ENCODE results near the gene DLX3.

Gene DLX3

DNA sequence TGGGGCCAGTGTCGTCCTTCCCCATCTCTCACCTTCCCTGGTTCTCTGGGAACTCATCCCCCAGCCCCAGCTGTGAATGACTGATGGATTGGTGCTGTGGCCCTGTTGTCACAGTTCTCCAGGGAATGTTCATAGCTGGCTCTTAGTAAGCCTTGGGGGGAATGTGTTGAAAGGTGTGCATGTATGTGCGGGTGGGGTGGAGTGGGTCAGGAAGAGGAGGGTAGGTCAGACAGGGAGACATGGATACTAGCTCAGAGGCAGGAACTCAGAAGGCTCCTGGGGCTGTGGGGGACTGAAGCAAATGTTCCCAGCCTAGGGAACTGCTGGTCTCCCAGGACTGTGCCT lies 21.8 kb downstream of the DLX3 start:
- Mint-ChIP-seq H3K27me3 (peaks cover 94% of the 10 kb centered on the region), H3K27ac (no peak overlapping the region), H3K36me3 (no peaks in the 10 kb centered on the region), H3K4me3 (no peak overlapping the region), H3K9me3 (no peaks in the 10 kb centered on the region), H3K4me1 (peaks cover 39% of the 10 kb centered on the region)
- ATAC-seq = no peak

DNA sequence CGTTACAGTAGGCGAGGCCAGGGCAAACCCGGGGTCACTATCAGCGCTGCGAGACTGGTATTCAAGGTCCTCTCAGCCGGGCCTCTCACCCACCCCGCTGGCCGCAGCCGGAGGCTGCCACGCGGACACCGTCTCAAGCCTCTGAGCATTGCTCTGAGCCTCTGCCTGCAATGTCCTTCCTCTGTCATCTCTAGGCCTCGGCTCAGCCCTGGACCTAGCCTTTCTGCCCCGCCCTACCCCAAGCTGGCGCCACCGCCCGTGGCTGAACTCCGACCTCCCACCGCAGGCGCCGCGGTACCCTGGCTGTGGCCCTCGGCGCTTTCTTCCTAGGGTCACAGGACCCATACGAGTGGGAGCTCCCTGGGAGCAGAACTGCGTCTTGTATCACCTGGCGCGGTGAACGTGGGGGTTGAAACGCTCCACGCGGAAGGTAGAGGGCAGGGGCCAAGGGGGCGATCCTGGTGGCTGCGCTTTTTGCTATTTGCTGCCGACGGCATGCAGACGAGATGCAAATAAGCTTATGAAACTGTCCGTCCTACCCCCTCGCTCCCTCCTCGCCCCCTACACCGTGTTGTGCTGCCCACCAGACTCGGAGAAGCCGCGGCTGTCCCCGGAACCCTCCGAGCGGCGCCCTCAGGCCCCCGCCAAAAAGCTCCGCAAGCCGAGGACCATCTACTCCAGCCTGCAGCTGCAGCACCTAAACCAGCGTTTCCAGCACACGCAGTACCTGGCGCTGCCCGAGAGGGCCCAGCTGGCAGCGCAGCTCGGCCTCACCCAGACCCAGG lies 22.3 kb downstream of the DLX3 start:
- H3K27ac Mint-ChIP-seq = no peak overlapping the region

DNA sequence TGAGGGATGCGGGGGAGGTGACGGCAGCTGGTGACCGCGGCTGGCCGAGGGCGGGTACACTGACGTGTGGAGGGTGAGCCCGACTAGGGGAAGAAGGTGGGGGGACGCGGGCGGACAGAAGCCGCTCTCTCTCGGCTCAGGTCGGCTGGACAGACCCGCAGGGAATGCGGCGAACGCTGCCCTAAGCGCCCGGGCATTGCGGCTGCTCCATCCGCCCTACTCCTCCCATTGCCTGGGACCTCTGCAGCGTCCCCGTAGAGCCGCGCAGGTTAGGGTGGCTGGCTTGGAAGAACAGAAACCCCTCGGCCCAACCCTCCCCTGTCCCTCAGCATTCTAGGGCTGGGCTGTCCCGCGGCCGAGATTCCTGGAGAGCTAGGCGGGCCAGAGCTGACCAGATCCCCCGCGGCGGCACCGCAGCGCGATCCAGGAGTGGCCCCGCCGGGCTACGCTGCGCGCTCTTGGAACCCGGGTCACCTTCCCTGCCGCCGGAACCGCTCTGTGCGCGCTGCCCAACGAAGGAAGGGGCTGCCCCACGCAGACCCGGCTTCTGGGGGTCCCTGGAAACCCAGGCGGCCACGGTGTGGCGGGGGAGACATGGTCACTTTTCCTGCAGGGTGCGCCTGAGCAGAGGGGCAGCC lies 23.1 kb downstream of the DLX3 start:
- Mint-ChIP-seq H3K27me3 (peaks cover 92% of the 10 kb centered on the region), H3K4me1 (peaks cover 39% of the 10 kb centered on the region), H3K4me3 (no peak overlapping the region), H3K9me3 (no peaks in the 10 kb centered on the region), H3K27ac (no peak overlapping the region), H3K36me3 (no peaks in the 10 kb centered on the region)
- no peak for ATAC-seq

More for the DNA sequence above, 22.3 kb downstream of the DLX3 start:
- no peak overlapping the region for H3K4me3 Mint-ChIP-seq
- peaks cover 39% of the 10 kb centered on the region for H3K4me1 Mint-ChIP-seq
- no peaks in the 10 kb centered on the region for H3K36me3 Mint-ChIP-seq
- H3K9me3 Mint-ChIP-seq = no peaks in the 10 kb centered on the region
- H3K27me3 Mint-ChIP-seq = peaks cover 92% of the 10 kb centered on the region
- no peak for ATAC-seq

DNA sequence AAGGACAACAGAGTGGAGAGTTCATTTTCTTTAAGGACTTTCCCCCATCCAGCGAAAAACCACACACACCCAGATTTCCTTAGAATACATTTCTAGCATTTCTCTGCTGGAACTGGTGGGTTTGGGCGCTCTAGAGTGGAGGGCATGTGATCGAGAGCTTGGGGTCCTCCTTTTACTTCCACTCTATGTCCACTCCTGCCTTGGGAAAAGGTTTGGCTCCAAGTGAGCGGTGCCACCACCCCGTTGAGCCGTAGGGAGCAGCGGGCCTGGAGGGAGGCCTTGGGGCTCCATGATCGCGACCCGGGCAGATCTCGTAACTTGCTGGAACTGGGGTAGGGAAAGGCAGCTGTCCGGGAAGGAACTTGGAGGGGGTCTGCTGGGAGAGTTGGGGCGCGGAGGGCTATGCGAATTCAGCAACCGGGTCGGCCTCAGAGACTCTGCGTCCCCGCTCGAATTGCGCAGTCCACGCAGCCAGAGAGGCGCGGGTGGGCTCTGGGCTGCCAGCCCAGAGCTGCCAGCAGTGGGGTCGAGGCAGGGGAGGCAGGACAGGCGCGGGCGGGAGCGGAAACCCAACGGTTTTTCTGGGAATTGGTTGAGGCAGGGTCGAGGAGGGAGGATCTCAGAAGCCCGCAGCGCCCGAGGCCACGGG lies 23.7 kb downstream of the DLX3 start:
- Mint-ChIP-seq H3K9me3 (no peaks in the 10 kb centered on the region), H3K4me3 (no peak overlapping the region), H3K36me3 (no peaks in the 10 kb centered on the region), H3K27ac (no peak overlapping the region), H3K4me1 (peaks cover 39% of the 10 kb centered on the region), H3K27me3 (peaks cover 93% of the 10 kb centered on the region)
- ATAC-seq = no peak

DNA sequence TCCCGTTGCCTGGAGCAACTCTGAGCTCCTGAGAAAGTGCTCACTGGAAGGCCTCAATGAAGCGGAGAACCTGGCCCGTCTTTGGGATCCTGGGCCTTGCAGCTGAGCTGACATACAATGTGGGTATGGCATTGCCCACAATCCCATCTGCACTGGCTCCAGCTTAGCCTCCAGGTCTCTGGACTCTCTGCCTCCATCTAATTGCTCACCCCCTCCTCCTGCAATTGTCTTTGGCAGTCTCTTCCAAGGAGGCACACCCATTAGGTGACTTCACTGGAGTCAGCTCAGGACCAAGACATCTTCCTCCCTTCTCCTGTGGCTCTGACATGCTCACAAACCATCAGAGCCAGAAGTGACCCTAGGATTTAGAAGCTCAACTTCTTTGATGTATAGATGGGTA lies 24.5 kb downstream of the DLX3 start:
- peaks cover 47% of the 10 kb centered on the region for H3K4me1 Mint-ChIP-seq
- no peak for ATAC-seq
- H3K27ac Mint-ChIP-seq = no peak overlapping the region
- no peaks in the 10 kb centered on the region for H3K36me3 Mint-ChIP-seq
- H3K9me3 Mint-ChIP-seq = no peaks in the 10 kb centered on the region
- H3K27me3 Mint-ChIP-seq = peaks cover 93% of the 10 kb centered on the region
- H3K4me3 Mint-ChIP-seq = peak overlapping the region; percentile 88

DNA sequence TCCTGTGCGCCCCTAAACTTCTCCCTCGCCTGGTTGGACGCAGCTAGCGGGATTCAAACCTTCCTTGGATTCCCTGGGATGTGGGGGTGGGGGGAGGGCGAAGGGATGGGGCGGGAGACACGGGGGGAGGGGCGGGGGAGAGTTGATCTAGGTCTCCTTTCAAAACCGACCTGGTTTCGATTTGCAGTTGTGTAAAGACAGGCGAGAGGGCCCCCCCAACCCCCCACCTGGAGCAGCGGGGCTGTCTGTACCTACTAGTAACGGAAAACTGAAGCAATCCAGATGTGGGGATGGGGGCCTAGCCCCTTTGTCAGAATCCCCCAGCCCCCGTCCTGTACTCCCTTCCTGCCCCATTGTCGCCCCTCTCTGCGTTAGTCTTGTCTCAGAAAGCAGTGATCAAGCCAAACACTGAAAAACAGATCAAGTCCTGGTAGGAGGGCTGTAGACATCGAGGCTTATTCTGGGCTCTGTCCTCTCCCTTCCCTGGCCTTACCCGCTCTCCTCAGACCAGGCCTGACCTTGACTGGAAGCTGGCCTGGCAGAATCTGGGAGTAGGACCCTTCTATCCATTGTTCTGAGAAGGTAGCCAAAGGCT lies 25.1 kb downstream of the DLX3 start:
- Mint-ChIP-seq H3K4me3 (peak overlapping the region; percentile 88), H3K27me3 (peaks cover 93% of the 10 kb centered on the region), H3K4me1 (peaks cover 53% of the 10 kb centered on the region), H3K36me3 (no peaks in the 10 kb centered on the region), H3K9me3 (no peaks in the 10 kb centered on the region), H3K27ac (peak overlapping the region; percentile 72)
- no peak for ATAC-seq

DNA sequence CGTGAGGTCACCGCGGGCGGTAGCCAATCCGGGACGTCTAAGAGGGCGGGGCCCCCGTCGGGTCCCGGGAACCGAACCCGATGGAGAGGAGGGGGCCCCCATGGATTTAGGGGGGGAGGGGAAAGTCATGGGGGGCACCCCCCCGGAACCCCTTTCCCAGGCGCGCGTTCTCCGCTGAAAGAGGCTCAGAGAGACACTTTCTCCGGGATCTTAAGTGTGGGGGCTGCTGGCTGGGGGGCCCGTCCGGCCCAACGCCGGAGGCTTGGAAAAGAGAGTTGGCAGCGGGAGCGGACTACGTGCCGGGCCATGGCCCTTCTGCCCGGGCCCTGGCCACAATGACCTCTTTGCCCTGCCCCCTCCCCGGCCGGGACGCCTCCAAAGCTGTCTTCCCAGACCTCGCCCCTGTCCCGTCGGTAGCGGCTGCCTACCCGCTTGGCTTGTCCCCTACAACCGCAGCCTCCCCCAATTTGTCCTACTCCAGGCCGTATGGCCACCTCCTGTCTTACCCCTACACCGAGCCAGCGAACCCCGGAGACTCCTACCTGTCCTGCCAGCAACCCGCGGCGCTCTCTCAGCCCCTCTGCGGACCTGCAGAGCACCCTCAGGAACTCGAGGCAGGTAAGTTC lies 25.8 kb downstream of the DLX3 start, which contains the start of gene DLX4:
DLX4 (plus strand) TSS at position 57 of the 626 bp plus-strand sequence; CDS start at position 336, 279 bp downstream.
- H3K4me1 Mint-ChIP-seq = peaks cover 60% of the 10 kb centered on the region
- H3K27me3 Mint-ChIP-seq = peaks cover 93% of the 10 kb centered on the region
- no peaks in the 10 kb centered on the region for H3K36me3 Mint-ChIP-seq
- no peaks in the 10 kb centered on the region for H3K9me3 Mint-ChIP-seq
- peak within 1 kb of the TSS; percentile 72 for H3K27ac Mint-ChIP-seq
- ATAC-seq = no peak
- H3K4me3 Mint-ChIP-seq = peak within 1 kb of the TSS; percentile 88

DNA sequence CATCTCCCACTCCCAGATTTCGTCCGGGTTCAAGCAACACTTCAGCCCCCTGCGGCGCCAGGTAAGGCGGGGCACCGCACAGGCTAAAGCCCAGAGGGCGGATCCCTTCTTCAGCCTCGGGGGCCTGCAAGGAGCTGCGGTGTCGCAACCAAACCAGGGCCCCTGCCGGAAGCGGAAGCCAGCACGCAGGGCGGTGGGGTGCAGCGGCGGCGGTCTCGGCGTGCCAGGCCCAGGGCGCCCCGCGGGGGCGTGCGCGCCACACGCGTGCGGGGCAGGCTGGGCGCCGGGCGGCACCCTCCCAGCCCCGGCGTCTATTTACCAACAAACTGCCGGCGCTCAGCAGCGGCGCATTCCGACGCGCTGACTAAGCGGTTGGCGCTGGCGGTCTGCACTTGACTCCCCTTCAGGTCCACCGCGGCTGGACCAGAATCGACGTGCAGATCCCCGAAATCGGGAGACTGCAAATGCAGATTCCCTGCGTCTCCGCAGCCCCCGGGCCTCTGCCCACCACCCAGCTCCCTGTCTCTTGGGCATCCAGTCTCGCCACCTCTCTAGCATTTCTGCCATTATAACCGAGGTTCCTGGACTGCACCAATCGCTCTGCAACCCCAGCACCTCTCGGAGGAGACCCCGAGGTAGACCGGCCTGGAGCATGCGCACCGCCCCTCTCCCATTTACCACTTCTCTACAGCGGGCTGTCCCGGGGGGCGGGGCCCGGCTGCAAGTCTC lies 26.5 kb downstream of the DLX3 start:
- peaks cover 93% of the 10 kb centered on the region for H3K27me3 Mint-ChIP-seq
- H3K4me1 Mint-ChIP-seq = peaks cover 66% of the 10 kb centered on the region
- ATAC-seq = peak; percentile 84
- no peaks in the 10 kb centered on the region for H3K36me3 Mint-ChIP-seq
- peak overlapping the region; percentile 72 for H3K27ac Mint-ChIP-seq
- H3K9me3 Mint-ChIP-seq = no peaks in the 10 kb centered on the region
- H3K4me3 Mint-ChIP-seq = peak overlapping the region; percentile 88

DNA sequence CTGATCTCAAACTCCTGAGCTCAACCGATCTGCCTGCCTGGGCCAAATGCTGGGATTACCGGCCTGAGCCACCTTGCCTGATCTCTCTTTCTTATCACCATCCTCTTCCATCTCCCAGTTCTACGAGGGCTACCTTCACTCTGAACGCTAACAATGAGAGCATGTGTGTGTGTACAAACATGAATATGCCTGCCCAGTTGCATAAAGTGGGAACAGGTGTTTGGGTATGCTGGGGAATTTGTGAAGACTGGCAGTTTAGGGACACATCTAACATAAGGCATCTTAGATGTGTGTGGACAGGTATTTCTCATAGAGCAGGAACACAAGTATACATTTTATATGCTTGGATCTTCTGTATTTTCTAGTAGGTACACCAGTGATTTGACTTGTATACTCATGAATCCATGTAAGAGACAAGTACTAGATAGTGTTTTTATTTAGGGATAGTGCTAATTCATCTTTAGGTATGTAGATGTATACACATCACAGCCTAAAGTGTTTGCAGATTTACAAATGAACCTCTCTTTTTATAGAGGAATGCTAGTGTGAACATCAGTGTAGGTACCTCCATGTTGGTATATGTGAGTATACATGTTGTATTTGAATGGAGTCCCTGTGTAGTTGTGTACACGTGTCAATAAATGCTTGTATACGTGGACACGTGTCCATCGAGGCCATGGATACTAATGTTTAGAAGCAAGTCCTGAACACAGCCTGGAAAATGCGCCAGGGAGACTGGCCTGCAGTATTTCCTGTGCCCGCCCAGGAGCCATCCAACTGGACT lies 27.2 kb downstream of the DLX3 start:
- peaks cover 93% of the 10 kb centered on the region for H3K27me3 Mint-ChIP-seq
- H3K27ac Mint-ChIP-seq = no peak overlapping the region
- no peak for ATAC-seq
- H3K36me3 Mint-ChIP-seq = no peaks in the 10 kb centered on the region
- peaks cover 70% of the 10 kb centered on the region for H3K4me1 Mint-ChIP-seq
- no peaks in the 10 kb centered on the region for H3K9me3 Mint-ChIP-seq
- H3K4me3 Mint-ChIP-seq = peak overlapping the region; percentile 40

DNA sequence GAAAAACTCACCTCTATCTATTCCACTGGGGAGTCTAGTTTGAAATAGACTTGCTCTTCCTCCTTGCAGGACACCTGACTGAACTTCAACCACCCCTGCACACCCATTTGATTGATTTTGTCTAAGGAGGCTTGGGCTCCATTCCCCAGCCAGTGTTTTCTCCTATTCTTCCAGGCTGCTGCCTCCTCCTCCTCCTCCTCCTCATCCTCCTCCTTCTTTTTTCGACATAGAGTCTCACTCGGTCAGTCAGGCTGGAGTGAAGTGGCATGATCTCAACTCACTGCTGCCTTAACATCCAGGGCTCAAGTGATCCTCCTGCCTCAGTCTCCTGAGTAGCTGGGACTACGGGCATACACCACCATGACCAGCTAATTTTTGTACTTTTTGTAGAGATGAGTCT lies 27.8 kb downstream of the DLX3 start:
- Mint-ChIP-seq H3K9me3 (no peaks in the 10 kb centered on the region), H3K27me3 (peaks cover 93% of the 10 kb centered on the region), H3K4me1 (peaks cover 64% of the 10 kb centered on the region), H3K36me3 (no peaks in the 10 kb centered on the region), H3K4me3 (no peak overlapping the region), H3K27ac (no peak overlapping the region)
- ATAC-seq = no peak

DNA sequence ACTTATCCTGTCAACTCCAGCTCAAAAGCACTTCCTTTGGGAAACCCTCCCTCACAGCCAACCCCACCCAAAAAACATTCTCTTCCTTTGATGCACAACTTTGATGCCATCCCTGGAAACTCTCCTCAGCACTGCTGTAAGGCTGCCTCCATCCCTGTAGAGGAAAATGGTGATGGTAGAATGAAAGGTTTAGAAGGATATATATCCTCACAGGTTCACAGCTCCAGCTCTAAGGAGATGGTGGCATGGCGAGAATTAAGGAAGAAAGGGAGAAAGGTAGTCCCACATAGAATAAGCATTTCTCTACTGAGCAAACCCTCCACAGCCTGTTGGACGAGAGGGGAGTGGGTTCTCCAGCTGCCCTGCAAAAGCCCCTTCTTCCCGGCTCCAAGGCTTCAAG lies 28.3 kb downstream of the DLX3 start:
- Mint-ChIP-seq H3K27me3 (peaks cover 93% of the 10 kb centered on the region), H3K9me3 (no peaks in the 10 kb centered on the region), H3K4me1 (peaks cover 63% of the 10 kb centered on the region), H3K27ac (no peak overlapping the region), H3K36me3 (no peaks in the 10 kb centered on the region), H3K4me3 (no peak overlapping the region)
- ATAC-seq = no peak

DNA sequence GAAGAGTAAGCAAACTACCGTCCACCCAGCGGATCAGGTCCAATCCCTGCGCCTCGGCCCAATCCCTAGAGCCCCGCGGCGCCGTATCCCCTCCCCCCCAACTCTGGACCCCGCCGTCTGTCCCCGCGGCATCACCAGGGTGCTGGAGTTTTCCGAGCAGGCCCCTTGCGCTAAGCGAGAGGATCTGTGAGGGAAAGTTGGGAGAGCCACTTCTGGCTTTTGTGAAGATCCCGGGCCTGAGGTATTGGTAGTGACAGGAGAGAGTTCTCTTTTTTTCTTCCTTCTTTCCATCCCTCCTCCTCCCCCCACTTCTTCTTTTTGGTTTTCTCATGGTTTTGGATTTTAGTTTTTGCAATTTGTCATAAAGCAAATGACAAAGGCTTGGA lies 29.5 kb downstream of the DLX3 start:
- peaks cover 51% of the 10 kb centered on the region for H3K4me1 Mint-ChIP-seq
- H3K27ac Mint-ChIP-seq = no peak overlapping the region
- H3K27me3 Mint-ChIP-seq = peaks cover 91% of the 10 kb centered on the region
- no peak for ATAC-seq
- no peaks in the 10 kb centered on the region for H3K36me3 Mint-ChIP-seq
- no peaks in the 10 kb centered on the region for H3K9me3 Mint-ChIP-seq
- no peak overlapping the region for H3K4me3 Mint-ChIP-seq

DNA sequence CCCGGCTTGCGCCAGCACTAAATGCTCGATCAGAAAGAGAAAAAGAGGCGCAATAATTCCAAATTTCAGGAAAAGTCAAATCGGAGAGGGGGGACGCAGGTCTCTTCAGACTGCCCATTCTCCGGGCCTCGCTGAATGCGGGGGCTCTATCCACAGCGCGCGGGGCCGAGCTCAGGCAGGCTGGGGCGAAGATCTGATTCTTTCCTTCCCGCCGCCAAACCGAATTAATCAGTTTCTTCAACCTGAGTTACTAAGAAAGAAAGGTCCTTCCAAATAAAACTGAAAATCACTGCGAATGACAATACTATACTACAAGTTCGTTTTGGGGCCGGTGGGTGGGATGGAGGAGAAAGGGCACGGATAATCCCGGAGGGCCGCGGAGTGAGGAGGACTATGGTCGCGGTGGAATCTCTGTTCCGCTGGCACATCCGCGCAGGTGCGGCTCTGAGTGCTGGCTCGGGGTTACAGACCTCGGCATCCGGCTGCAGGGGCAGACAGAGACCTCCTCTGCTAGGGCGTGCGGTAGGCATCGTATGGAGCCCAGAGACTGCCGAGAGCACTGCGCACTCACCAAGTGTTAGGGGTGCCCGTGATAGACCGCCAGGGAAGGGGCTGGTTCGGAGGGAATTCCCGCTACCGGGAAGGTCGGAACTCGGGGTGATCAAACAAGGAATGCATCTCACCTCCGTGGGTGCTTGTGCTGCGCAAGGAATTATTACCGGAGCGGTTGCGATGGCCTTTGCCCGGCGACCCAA lies 30.1 kb downstream of the DLX3 start:
- Mint-ChIP-seq H3K4me3 (peak overlapping the region; percentile 7), H3K9me3 (no peaks in the 10 kb centered on the region), H3K27me3 (peaks cover 87% of the 10 kb centered on the region), H3K27ac (no peak overlapping the region), H3K4me1 (peaks cover 45% of the 10 kb centered on the region), H3K36me3 (no peaks in the 10 kb centered on the region)
- no peak for ATAC-seq
